ENCODE measurements around the gene MTMR3. TPM values are rescaled to one million over a fixed set of nuclear protein-coding genes. Genes with fewer than 3 reads are reported as not detected.

MTMR3 gene
- polyA plus RNA-seq, 1 of the 3 experiments (the other 2 are of a cell fraction) = 20.4 TPM

DNA sequence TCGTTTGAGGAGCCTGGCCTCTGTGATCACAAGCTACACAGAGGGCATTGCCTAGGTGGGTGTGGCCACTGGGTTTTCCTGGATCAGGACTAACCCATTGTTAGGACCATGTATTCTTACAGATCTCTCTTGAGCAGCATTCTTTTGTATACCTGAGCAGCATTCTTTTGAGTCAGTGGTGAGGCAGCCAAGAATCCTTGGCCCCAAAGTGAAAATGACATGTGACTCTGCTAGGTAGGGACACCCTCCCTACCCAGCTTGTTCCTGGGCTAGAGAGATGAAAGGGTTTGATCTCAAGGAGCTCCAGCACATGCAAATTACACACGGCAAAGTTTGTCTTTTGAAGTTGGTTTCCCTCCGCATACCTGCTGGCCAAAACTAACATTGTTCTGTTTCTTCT lies 142.2 kb downstream of the MTMR3 start:
- H3K9me2 ChIP-seq = no peaks in the 10 kb centered on the region
- H3K4me2 ChIP-seq = no peak overlapping the region
- no peaks in the 10 kb centered on the region for H3F3A ChIP-seq (replicated peaks; ENCODE audit: insufficient read depth)
- TF ChIP-seq FOXJ3 (CRISPR knock-in tag; IDR thresholded peaks at IDR 0.05) (no peak), RCOR1 (IDR thresholded peaks at IDR 0.05; ENCODE audit: low read length) (no peak), TAF1 (IDR thresholded peaks at IDR 0.05; ENCODE audit: borderline replicate concordance, low read depth, low read length) (no peak), EZH2phosphoT487 (IDR thresholded peaks at IDR 0.05; ENCODE audit: borderline replicate concordance, low read depth) (no peak), MAX (IDR thresholded peaks at IDR 0.05; ENCODE audit: low read depth) (no peak), TCF12 (IDR thresholded peaks at IDR 0.05) (no peak), SMC3 (IDR thresholded peaks at IDR 0.05; ENCODE audit: low read depth, low read length) (no peak), JUND (IDR thresholded peaks at IDR 0.05) (no peak), GATA2 (CRISPR knock-in tag; IDR thresholded peaks at IDR 0.05) (no peak)
- TF ChIP-seq, protein P1, sequence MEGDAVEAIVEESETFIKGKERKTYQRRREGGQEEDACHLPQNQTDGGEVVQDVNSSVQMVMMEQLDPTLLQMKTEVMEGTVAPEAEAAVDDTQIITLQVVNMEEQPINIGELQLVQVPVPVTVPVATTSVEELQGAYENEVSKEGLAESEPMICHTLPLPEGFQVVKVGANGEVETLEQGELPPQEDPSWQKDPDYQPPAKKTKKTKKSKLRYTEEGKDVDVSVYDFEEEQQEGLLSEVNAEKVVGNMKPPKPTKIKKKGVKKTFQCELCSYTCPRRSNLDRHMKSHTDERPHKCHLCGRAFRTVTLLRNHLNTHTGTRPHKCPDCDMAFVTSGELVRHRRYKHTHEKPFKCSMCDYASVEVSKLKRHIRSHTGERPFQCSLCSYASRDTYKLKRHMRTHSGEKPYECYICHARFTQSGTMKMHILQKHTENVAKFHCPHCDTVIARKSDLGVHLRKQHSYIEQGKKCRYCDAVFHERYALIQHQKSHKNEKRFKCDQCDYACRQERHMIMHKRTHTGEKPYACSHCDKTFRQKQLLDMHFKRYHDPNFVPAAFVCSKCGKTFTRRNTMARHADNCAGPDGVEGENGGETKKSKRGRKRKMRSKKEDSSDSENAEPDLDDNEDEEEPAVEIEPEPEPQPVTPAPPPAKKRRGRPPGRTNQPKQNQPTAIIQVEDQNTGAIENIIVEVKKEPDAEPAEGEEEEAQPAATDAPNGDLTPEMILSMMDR (IDR thresholded peaks at IDR 0.05) = no peak
- H3K36me3 ChIP-seq (replicated peaks in 1 of 2; ENCODE audit: control insufficient read depth in 1 of 2, insufficient read depth in 2 of 2, low read length in 1 of 2) = peaks cover 37 to 83% of the 10 kb centered on the region in 2 experiments
- H3K27ac ChIP-seq (ENCODE audit: low read depth in 2 of 2, low read length in 1 of 2) = no peak overlapping the region
- no peak for DNase-seq
- H3K9me3 ChIP-seq = no peaks in the 10 kb centered on the region
- H2AFZ ChIP-seq (ENCODE audit: low read depth) = no peak overlapping the region
- no peaks in the 10 kb centered on the region for H3K79me2 ChIP-seq (ENCODE audit: insufficient read depth)
- no peak overlapping the region for H3K4me3 ChIP-seq (ENCODE audit: low read depth in 2 of 2, low read length in 1 of 2)
- H3K27me3 ChIP-seq (ENCODE audit: insufficient read depth) = no peaks in the 10 kb centered on the region
- H3K9ac ChIP-seq = no peak overlapping the region
- ChIA-PET POLR2A (interaction anchor here (0.6 kb wide), 1 partner anchor 35 kb away, joined by 5 read pairs; no protein-coding TSS in a partner anchor), CTCF (interaction anchor here (1.5 to 1.7 kb wide), 2 partner anchors 20 to 389 kb away, joined by 4 to 6 read pairs; no protein-coding TSS in a partner anchor)
- H3K4me1 ChIP-seq (ENCODE audit: control insufficient read depth in 1 of 2, insufficient read depth in 2 of 2, low read depth in 1 of 2, low read length in 1 of 2) = peaks cover 0 to 18% of the 10 kb centered on the region in 2 experiments; a peak in 1 of 4 replicates
- no peaks in the 10 kb centered on the region for H4K20me1 ChIP-seq (ENCODE audit: insufficient read depth)
- WGBS (ENCODE audit: low lambda C conversion rate) = 94% methylated on average over 3 of the region's 3 CpGs

DNA sequence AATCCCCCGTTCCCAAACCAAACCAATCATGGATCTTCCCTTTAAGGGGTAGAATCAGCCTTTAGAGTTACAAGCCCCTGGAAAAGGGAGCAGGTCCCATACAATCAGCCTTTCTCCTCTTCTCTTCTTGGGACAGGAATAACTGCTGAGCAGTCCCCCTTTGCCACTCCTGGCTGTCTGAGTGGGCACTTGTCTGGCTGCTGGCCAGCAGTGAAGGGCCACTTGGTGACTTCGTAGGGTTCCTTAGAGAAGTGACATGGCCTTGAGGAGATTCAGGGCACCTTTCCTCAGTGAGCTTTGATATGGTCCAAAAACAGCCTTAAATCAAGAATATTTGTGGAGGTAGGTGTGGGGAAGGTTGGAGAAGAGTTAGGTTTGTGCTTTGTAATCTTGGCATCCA lies 143.8 kb downstream of the MTMR3 start:
- DNase-seq = no peak
- Histone ChIP-seq H3K79me2 (ENCODE audit: insufficient read depth) (no peaks in the 10 kb centered on the region), H3K36me3 (replicated peaks in 1 of 2; ENCODE audit: control insufficient read depth in 1 of 2, insufficient read depth in 2 of 2, low read length in 1 of 2) (peaks cover 32 to 67% of the 10 kb centered on the region in 2 experiments), H2AFZ (ENCODE audit: low read depth) (no peak overlapping the region), H3K4me2 (no peak overlapping the region), H3F3A (replicated peaks; ENCODE audit: insufficient read depth) (no peaks in the 10 kb centered on the region), H3K27me3 (ENCODE audit: insufficient read depth) (no peaks in the 10 kb centered on the region), H3K4me3 (ENCODE audit: low read depth in 2 of 2, low read length in 1 of 2) (no peak overlapping the region), H4K20me1 (ENCODE audit: insufficient read depth) (no peaks in the 10 kb centered on the region), H3K9ac (no peak overlapping the region), H3K27ac (ENCODE audit: low read depth in 2 of 2, low read length in 1 of 2) (no peak overlapping the region), H3K4me1 (ENCODE audit: control insufficient read depth in 1 of 2, insufficient read depth in 2 of 2, low read depth in 1 of 2, low read length in 1 of 2) (peaks cover 0 to 10% of the 10 kb centered on the region in 2 experiments; a peak in 1 of 4 replicates), H3K9me2 (no peaks in the 10 kb centered on the region), H3K9me3 (no peaks in the 10 kb centered on the region)
- TF ChIP-seq, protein P2, sequence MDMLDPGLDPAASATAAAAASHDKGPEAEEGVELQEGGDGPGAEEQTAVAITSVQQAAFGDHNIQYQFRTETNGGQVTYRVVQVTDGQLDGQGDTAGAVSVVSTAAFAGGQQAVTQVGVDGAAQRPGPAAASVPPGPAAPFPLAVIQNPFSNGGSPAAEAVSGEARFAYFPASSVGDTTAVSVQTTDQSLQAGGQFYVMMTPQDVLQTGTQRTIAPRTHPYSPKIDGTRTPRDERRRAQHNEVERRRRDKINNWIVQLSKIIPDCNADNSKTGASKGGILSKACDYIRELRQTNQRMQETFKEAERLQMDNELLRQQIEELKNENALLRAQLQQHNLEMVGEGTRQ (IDR thresholded peaks at IDR 0.05; ENCODE audit: borderline replicate concordance, low read depth, low read length) = no peak
- TF ChIP-seq FOXJ3 (CRISPR knock-in tag; IDR thresholded peaks at IDR 0.05) (no peak), POLR2AphosphoS5 (IDR thresholded peaks at IDR 0.05; ENCODE audit: low read depth, low read length) (no peak)
- POLR2A ChIA-PET = no interaction called here
- WGBS (ENCODE audit: low lambda C conversion rate) = 94% methylated on average over 2 of the region's 2 CpGs
- CTCF ChIA-PET = interaction anchor here (1.5 kb wide), 1 partner anchor 391 kb away, joined by 4 read pairs; no protein-coding TSS in a partner anchor
